Measurements from ENCODE around the gene DIAPH2. TPM values are rescaled to one million over a fixed set of nuclear protein-coding genes. Genes with fewer than 3 reads are reported as not detected.
"Not testable (repeated sequence)": the region's sequence is repeated elsewhere in the genome, so short reads cannot be mapped to it uniquely, and the experiment has no call there.

DIAPH2 gene
- total RNA-seq, 4 donors from 2014 or later, result 36.6 to 78.3 (median 41.4) TPM

DNA sequence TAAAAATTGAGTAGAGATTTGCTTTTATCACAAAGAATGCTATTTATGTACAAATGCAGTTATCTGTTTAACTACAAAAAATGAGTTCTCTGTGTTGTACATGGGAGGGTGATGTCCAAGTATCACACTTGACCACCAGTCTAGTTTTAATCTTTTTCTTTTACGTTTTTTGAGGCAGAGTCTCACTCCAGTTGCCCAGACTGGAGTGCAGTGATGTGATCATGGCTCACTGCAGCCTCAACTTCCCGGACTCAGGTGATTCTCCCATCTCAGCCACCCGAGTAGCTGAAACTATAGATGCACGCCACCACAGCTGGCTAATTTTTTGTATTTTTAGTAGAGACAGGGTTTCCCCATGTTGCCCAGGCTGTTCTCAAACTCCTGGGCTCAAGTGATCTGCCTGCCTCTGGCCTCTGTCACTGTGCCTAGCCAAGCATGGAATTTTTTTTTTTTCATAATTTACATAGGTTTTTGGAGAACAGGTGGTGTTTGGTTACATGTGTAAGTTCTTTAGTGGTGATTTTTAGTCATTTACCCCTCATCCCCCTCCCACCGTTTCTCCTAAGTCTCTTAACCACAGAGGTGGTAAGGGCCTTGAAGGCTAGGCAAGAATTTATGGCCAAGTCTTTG is 151.1 kb downstream of the DIAPH2 start:
- TF ChIP-seq, protein P1, sequence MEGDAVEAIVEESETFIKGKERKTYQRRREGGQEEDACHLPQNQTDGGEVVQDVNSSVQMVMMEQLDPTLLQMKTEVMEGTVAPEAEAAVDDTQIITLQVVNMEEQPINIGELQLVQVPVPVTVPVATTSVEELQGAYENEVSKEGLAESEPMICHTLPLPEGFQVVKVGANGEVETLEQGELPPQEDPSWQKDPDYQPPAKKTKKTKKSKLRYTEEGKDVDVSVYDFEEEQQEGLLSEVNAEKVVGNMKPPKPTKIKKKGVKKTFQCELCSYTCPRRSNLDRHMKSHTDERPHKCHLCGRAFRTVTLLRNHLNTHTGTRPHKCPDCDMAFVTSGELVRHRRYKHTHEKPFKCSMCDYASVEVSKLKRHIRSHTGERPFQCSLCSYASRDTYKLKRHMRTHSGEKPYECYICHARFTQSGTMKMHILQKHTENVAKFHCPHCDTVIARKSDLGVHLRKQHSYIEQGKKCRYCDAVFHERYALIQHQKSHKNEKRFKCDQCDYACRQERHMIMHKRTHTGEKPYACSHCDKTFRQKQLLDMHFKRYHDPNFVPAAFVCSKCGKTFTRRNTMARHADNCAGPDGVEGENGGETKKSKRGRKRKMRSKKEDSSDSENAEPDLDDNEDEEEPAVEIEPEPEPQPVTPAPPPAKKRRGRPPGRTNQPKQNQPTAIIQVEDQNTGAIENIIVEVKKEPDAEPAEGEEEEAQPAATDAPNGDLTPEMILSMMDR (IDR thresholded peaks at IDR 0.05), result no peak
- DNase-seq (ENCODE audit: low spot score), result no peak
- no peak for ATAC-seq (ENCODE audit: low FRiP score)

DNA sequence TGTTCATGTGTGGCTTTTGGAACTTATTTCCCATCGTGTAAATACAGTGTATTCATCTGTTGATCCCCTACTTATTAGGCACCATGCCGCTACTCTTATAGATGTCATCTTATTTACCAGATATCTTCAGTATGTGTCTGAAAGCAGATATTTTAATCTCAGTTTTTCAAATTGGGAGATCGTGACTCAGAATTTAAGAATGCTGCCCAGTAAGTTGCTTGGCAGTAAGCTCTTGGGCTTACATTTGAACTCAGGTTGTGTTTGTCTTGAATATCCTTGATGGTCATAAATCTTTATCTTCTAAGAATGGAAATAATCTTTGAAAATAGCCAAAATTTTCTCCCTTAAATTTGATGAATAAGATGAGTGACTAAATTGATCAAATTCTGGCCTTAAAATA is 153.2 kb downstream of the DIAPH2 start:
- ATAC-seq (ENCODE audit: low FRiP score), result no peak
- DNase-seq (ENCODE audit: low spot score), result no peak
- TF ChIP-seq, protein P1 (IDR thresholded peaks at IDR 0.05), result no peak

DNA sequence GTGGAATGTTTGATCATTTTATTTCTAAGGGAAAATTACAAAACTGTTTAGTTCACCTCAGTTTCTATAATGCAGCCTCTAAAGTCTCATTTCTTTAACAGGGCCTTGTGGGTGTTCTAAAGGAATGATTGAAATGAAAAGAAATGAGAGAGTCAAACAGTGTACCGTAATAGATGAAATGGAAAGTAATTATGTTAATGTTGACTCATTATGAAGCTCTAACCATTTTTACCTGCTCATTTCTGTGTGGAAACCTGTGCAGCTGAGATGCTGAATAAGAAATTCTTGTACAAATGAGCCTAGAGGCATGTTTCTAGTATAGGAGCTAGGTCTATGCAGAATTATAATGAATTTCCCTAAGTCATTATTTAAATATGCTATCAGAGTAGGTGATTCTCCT is 153.9 kb downstream of the DIAPH2 start:
- TF ChIP-seq, protein P1 (IDR thresholded peaks at IDR 0.05), result no peak
- ATAC-seq (ENCODE audit: low FRiP score) (no peak), DNase-seq (ENCODE audit: low spot score) (no peak)

DNA sequence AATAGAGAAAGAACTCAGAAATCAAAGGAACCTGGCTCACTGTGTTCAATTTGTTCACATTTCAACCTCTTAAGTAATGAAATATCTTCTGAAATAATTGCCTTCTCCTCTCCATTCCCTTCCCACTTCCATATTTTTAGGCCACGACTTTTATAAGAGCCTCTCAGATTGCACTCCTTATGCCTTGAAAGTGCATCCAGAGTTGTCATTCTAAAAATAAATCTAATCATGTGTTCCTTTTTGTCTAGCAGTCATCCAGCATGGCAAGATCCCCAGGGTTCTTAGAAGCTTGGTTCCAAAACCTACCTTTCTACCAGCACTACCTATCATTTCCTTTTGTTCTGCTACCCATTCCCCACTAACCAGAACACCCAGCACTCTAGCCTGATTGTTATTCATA is 156.7 kb downstream of the DIAPH2 start:
- ATAC-seq (ENCODE audit: low FRiP score) (no peak), DNase-seq (ENCODE audit: low spot score) (no peak)
- TF ChIP-seq, protein P1 (IDR thresholded peaks at IDR 0.05), result no peak

DNA sequence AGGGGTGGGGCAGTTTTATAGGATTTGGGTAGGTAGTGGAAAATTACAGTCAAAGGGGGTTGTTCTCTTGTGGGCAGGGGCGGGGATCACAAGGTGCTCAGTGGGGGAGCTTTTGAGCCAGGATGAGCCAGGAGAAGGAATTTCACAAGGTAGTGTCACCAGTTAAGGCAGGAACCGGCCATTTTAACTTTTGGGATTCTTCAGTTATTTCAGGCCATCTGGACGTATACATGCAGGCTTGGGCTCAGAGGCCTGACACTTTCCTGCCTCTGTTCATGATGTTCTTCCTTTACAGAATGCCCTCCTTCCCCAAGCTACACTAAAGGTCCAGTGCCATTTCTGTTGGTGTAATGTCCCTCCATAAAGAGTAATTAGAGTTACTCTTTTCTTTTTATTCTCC is 157.2 kb downstream of the DIAPH2 start:
- not testable (repeated sequence) for DNase-seq (ENCODE audit: low spot score); ATAC-seq (ENCODE audit: low FRiP score)

DNA sequence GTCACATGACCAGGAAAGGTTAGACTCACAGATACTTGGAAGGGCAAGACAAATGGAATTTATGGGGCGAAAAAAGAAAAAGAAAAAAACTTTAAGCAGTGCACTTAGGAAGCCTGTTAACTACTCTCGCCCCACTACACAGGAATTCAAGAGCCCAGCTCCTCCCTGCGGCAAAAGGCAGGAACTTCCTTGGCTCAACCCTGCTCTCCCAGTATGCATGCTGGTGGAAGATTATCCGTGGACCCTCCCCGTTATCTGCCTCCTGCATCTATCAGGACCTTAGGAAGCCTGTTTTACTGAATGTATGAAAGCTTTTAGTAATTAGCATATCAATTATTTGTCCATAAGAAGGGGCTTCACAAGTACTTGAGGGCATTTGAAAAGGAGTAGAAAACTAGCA is 158.9 kb downstream of the DIAPH2 start:
- TF ChIP-seq, protein P1 (IDR thresholded peaks at IDR 0.05), result no peak
- DNase-seq (ENCODE audit: low spot score), result no peak
- no peak for ATAC-seq (ENCODE audit: low FRiP score)

DNA sequence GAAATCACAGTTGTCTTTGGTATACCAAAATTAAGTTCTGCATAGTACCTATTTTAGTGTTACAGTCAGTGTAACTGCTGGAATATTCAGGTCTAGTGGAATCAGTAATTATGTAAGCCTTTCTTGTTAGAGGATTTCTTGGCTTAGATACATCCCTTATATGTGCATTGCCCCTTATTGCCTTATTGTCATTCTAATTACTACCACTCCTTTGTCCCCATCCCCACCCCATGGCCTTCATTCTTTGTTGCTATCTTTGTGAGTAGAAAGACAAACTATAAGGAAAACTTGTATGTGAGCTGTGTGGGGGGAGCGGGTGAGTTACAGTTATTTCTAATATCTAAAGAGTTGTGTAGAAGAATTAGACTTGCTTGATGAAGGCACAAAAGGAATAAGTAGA is 162.2 kb downstream of the DIAPH2 start:
- no peak for DNase-seq (ENCODE audit: low spot score)
- TF ChIP-seq, protein P1 (IDR thresholded peaks at IDR 0.05), result no peak
- ATAC-seq (ENCODE audit: low FRiP score), result no peak

DNA sequence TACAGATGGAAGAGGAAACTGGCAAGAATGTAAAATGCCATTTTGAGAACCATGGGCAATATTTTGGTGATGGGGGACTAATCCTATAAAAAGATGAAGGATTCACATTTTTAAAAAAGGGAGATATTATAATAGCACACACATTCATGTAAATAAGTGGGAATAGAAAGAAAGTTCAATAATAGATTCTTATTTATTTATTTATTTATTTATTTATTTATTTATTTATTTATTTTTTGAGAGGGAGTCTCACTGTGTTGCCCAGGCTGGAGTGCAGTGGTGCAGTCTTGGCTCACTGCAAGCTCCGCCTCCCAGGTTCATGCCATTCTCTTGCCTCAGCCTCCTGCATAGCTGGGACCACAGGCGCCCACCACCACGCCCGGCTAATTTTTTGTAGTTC is 174.8 kb downstream of the DIAPH2 start:
- not testable (repeated sequence) for DNase-seq (ENCODE audit: low spot score); ATAC-seq (ENCODE audit: low FRiP score)
